ENCODE measurements around the gene INO80. TPM values are rescaled to one million over a fixed set of nuclear protein-coding genes. Genes with fewer than 3 reads are reported as not detected.
"Not testable (repeated sequence)": the region's sequence is repeated elsewhere in the genome, so short reads cannot be mapped to it uniquely, and the experiment has no call there.

The INO80 gene
- total RNA-seq, 1 donor from 2014 or later, result 39.2 TPM

- intact Hi-C loops (cut with micrococcal nuclease), result no loop called here
- H3K27me3 Mint-ChIP-seq (ENCODE audit: insufficient read depth), result no peaks in the 10 kb centered on the region
- H3K36me3 Mint-ChIP-seq (ENCODE audit: low read depth), result peaks cover 18% of the 10 kb centered on the region
- H3K4me1 Mint-ChIP-seq (ENCODE audit: low read depth), result peaks cover 12% of the 10 kb centered on the region
- no peak overlapping the region for H3K27ac Mint-ChIP-seq
- H3K9me3 Mint-ChIP-seq, result no peaks in the 10 kb centered on the region
- DNase-seq (ENCODE audit: low spot score), result no peak
- H3K4me3 Mint-ChIP-seq, result no peak overlapping the region
Measured at GRCh38 chr15:41104234-41104633, 11.8 kb downstream of the INO80 start.

DNA sequence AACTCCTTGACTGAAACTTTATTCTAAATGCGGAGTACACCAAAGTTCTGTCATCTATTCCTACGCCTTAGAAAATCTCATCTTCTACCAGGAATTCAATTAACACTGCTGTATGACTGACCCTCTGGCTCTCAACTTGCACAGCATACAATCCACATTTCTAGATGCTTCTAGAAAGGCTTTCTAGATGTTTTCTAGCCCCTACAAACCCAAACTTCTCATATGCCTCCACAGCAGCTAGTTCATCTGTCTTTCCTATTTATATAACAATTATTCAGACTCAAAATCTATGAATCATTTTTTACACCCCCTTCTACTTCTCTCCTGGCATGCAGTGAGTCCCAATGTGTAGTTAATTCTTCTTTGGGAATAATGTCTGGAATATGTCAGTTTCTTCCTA, 13.2 kb downstream of the INO80 start:
- H3K4me3 Mint-ChIP-seq, result no peak overlapping the region
- H3K27ac Mint-ChIP-seq, result no peak overlapping the region
- DNase-seq (ENCODE audit: low spot score), result no peak
- no peaks in the 10 kb centered on the region for H3K9me3 Mint-ChIP-seq
- peaks cover 10% of the 10 kb centered on the region for H3K36me3 Mint-ChIP-seq (ENCODE audit: low read depth)
- intact Hi-C loops (cut with micrococcal nuclease), result no loop called here
- H3K4me1 Mint-ChIP-seq (ENCODE audit: low read depth), result peaks cover 12% of the 10 kb centered on the region
- H3K27me3 Mint-ChIP-seq (ENCODE audit: insufficient read depth), result no peaks in the 10 kb centered on the region

DNA sequence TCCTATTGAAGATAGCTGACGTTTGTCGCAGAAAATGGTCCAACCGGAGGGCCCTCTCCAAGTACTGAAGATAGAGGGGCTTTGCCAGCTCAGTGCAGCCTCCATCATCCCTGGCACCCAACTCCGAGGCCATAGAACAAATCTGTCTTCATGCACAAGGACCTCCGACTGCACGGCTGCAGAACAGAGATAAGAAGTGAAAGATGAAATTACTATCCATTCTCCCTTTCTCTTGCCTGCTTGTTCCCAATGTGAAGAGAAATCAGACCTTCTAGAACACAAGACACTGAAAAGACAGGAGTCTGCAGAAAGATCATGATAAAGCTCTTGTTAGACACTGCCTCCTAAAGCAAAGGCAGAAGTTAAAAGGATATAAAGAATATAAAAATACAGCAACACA, 19.9 kb downstream of the INO80 start:
- no peak overlapping the region for H3K27ac Mint-ChIP-seq
- no peaks in the 10 kb centered on the region for H3K9me3 Mint-ChIP-seq
- no peak overlapping the region for H3K4me3 Mint-ChIP-seq
- no peak for DNase-seq (ENCODE audit: low spot score)
- H3K36me3 Mint-ChIP-seq (ENCODE audit: low read depth), result peaks cover 31% of the 10 kb centered on the region
- intact Hi-C loops (cut with micrococcal nuclease), result no loop called here
- no peaks in the 10 kb centered on the region for H3K27me3 Mint-ChIP-seq (ENCODE audit: insufficient read depth)
- H3K4me1 Mint-ChIP-seq (ENCODE audit: low read depth), result peaks cover 8% of the 10 kb centered on the region

- H3K4me3 Mint-ChIP-seq, result no peak overlapping the region
- peaks cover 25% of the 10 kb centered on the region for H3K4me1 Mint-ChIP-seq (ENCODE audit: low read depth)
- no peaks in the 10 kb centered on the region for H3K9me3 Mint-ChIP-seq
- intact Hi-C loops (cut with micrococcal nuclease), result loop anchor here (5.0 kb wide), 1 partner anchor 97 kb away; no protein-coding TSS in a partner anchor
- no peaks in the 10 kb centered on the region for H3K27me3 Mint-ChIP-seq (ENCODE audit: insufficient read depth)
- no peak overlapping the region for H3K27ac Mint-ChIP-seq
- no peak for DNase-seq (ENCODE audit: low spot score)
- peaks cover 43% of the 10 kb centered on the region for H3K36me3 Mint-ChIP-seq (ENCODE audit: low read depth)
Measured at GRCh38 chr15:41085029-41085428, 31.1 kb downstream of the INO80 start.

GRCh38 chr15:41080144-41080543, 35.9 kb downstream of the INO80 start:
- intact Hi-C loops (cut with micrococcal nuclease), result no loop called here
- Mint-ChIP-seq H3K36me3 (ENCODE audit: low read depth) (peaks cover 38% of the 10 kb centered on the region), H3K9me3 (no peaks in the 10 kb centered on the region), H3K27ac (no peak overlapping the region), H3K4me3 (no peak overlapping the region), H3K4me1 (ENCODE audit: low read depth) (no peaks in the 10 kb centered on the region), H3K27me3 (ENCODE audit: insufficient read depth) (no peaks in the 10 kb centered on the region)
- DNase-seq (ENCODE audit: low spot score), result no peak

DNA sequence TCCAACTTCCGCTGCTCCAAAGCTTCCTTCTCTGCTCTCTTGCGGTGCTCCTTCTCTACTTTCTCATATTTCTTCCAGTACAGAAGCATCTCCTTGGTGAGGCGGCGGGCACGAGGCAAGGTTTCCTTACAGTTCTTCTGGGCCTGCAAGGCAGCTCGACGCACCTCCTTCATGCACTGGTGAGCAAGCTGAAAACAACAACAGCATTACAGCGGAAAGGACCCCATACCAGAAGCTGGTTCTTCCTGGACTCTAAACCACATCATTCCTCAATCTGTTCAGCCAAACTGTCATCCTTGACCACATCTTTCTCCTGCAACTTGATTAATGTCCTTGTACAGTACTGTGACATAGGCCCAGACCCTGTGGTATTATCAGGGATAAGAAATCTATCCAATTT, 36.4 kb downstream of the INO80 start:
- Mint-ChIP-seq H3K27ac (no peak overlapping the region), H3K9me3 (no peaks in the 10 kb centered on the region), H3K4me3 (no peak overlapping the region), H3K36me3 (ENCODE audit: low read depth) (peaks cover 39% of the 10 kb centered on the region), H3K4me1 (ENCODE audit: low read depth) (no peaks in the 10 kb centered on the region), H3K27me3 (ENCODE audit: insufficient read depth) (no peaks in the 10 kb centered on the region)
- intact Hi-C loops (cut with micrococcal nuclease), result no loop called here
- no peak for DNase-seq (ENCODE audit: low spot score)

DNA sequence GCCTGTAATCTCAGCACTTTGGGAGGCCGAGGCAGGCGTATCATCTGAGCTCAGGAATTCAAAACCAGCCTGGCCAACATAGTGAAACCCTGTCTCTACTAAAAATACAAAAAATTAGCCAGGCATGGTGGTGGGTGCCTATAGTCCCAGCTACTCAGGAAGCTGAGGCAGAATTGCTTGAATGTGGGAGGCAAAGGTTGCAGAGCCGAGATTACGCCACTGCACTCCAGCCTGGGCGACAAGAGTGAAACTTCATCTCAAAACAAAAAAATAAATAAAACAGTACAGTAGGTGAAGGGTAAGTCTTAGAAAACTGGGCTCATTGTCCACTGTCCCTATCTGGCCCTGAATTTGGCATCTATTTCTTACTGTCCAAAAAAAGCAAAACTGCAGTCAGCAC, 37.2 kb downstream of the INO80 start:
- intact Hi-C loops (cut with micrococcal nuclease); H3K9me3 Mint-ChIP-seq; H3K27me3 Mint-ChIP-seq (ENCODE audit: insufficient read depth); H3K4me1 Mint-ChIP-seq (ENCODE audit: low read depth); H3K4me3 Mint-ChIP-seq; DNase-seq (ENCODE audit: low spot score); H3K27ac Mint-ChIP-seq: not testable (repeated sequence)
- H3K36me3 Mint-ChIP-seq (ENCODE audit: low read depth), result peaks cover 41% of the 10 kb centered on the region

DNA sequence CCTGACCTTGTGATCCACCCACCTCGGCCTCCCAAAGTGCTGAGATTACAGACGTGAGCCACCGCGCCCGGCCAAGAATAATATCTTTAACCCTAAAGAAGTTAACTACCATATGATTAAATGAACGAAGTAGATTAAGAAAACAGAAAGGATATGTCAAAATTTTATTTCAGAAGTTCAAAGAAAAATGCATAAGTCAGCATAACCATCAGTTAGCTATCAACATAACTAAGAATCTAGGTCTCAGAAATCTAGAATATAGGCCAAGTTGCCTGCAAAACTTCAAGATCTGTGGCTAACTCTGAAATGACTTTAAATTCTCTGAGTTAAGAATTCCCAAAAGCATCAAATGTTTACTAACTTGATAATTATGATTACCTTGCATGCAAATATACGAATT, 38.0 kb downstream of the INO80 start:
- Mint-ChIP-seq H3K9me3 (no peaks in the 10 kb centered on the region), H3K27ac (no peak overlapping the region), H3K4me1 (ENCODE audit: low read depth) (no peaks in the 10 kb centered on the region), H3K36me3 (ENCODE audit: low read depth) (peaks cover 40% of the 10 kb centered on the region), H3K4me3 (no peak overlapping the region), H3K27me3 (ENCODE audit: insufficient read depth) (no peaks in the 10 kb centered on the region)
- intact Hi-C loops (cut with micrococcal nuclease), result no loop called here
- DNase-seq (ENCODE audit: low spot score), result no peak

DNA sequence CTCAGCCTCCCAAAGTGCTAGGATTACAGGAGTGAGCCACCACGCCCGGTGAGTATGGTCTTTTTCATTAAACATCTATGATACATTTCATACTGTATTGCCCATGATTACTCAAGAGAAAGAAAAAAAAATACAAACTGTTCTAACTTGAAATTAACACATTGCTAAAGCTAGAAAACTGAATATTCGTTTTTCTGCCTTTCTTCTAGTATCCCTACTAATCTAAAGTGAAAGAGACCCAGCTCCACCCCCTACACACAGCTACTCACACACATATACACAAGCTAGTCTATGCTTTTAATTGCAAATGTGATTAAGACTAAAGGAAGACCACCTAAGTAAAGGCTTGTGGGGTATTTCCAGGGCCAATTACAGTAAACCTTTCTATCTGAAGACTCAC, 43.1 kb downstream of the INO80 start:
- DNase-seq (ENCODE audit: low spot score), result no peak
- H3K27me3 Mint-ChIP-seq (ENCODE audit: insufficient read depth), result no peaks in the 10 kb centered on the region
- no peak overlapping the region for H3K27ac Mint-ChIP-seq
- no peaks in the 10 kb centered on the region for H3K9me3 Mint-ChIP-seq
- H3K4me1 Mint-ChIP-seq (ENCODE audit: low read depth), result no peaks in the 10 kb centered on the region
- peaks cover 39% of the 10 kb centered on the region for H3K36me3 Mint-ChIP-seq (ENCODE audit: low read depth)
- intact Hi-C loops (cut with micrococcal nuclease), result no loop called here
- no peak overlapping the region for H3K4me3 Mint-ChIP-seq

DNA sequence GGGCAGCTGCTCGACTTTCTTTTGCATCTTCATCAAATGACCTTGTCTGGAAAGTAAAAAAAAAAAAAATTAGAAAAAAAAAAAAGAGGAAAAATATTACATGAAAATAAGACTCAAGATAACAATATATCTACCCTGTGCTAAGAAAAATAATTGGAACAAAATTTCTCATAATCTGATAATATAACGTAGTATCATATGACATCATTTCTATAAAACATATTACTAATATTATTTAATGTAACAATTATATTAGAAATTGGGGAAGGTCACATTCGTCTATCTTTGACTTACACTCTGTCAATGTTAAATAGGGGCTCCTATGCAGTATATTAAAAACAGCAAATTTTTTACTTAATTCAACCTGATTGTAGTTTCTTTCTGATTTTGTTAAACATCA, 44.1 kb downstream of the INO80 start:
- intact Hi-C loops (cut with micrococcal nuclease), result no loop called here
- Mint-ChIP-seq H3K27me3 (ENCODE audit: insufficient read depth) (no peaks in the 10 kb centered on the region), H3K27ac (no peak overlapping the region), H3K4me1 (ENCODE audit: low read depth) (peaks cover 6% of the 10 kb centered on the region), H3K36me3 (ENCODE audit: low read depth) (peaks cover 41% of the 10 kb centered on the region), H3K4me3 (no peak overlapping the region), H3K9me3 (no peaks in the 10 kb centered on the region)
- DNase-seq (ENCODE audit: low spot score), result no peak

DNA sequence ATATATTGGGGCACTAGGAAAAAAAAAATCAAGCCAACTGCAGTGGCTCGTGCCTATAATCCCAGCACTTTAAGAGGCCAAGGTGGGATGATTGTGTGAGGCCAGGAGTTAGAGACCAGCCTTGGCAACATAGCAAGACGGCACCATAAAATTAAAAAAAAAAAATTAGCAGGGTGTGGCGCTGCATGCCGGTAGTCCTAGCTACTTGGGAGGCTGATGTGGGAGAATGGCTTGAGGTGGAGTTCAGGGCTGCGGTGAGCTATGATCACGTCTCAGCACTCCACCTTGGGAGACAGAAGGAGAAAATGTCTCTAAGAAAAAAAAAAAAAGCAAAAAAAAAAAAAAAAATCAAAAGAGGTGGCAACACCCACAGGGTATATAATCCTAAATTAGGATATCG, 49.6 kb downstream of the INO80 start:
- H3K9me3 Mint-ChIP-seq, result peaks cover 12% of the 10 kb centered on the region
- no peak for DNase-seq (ENCODE audit: low spot score)
- peaks cover 57% of the 10 kb centered on the region for H3K36me3 Mint-ChIP-seq (ENCODE audit: low read depth)
- intact Hi-C loops (cut with micrococcal nuclease), result no loop called here
- peaks cover 6% of the 10 kb centered on the region for H3K4me1 Mint-ChIP-seq (ENCODE audit: low read depth)
- no peaks in the 10 kb centered on the region for H3K27me3 Mint-ChIP-seq (ENCODE audit: insufficient read depth)
- H3K27ac Mint-ChIP-seq, result no peak overlapping the region
- H3K4me3 Mint-ChIP-seq, result no peak overlapping the region

DNA sequence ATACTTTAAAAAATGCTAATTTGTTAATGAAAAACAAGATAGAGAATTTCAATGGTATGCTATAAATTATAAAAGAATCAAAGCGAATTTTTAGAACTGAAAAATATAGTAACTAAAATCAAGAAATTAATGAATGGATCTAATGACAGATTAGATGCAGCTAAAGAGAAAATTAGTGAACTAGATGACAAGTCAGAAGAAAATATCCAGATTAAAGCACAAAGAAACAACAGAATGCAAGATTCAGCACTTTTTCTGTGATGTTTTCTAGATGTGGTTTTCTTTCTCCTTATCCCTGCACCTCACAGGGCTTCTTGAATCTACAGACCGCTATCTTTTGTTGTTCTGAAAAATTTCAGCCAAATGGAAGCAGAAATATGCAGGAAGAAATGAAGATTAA, 54.4 kb downstream of the INO80 start:
- intact Hi-C loops (cut with micrococcal nuclease), result no loop called here
- Mint-ChIP-seq H3K27me3 (ENCODE audit: insufficient read depth) (no peaks in the 10 kb centered on the region), H3K4me1 (ENCODE audit: low read depth) (no peaks in the 10 kb centered on the region), H3K36me3 (ENCODE audit: low read depth) (peaks cover 55% of the 10 kb centered on the region), H3K9me3 (peaks cover 16% of the 10 kb centered on the region), H3K27ac (no peak overlapping the region), H3K4me3 (no peak overlapping the region)
- no peak for DNase-seq (ENCODE audit: low spot score)

- Mint-ChIP-seq H3K27ac (no peak overlapping the region), H3K27me3 (ENCODE audit: insufficient read depth) (no peaks in the 10 kb centered on the region), H3K9me3 (peaks cover 16% of the 10 kb centered on the region), H3K36me3 (ENCODE audit: low read depth) (peaks cover 61% of the 10 kb centered on the region), H3K4me3 (no peak overlapping the region), H3K4me1 (ENCODE audit: low read depth) (no peaks in the 10 kb centered on the region)
- intact Hi-C loops (cut with micrococcal nuclease), result no loop called here
- no peak for DNase-seq (ENCODE audit: low spot score)
Measured at GRCh38 chr15:41060505-41060904, 55.6 kb downstream of the INO80 start.

DNA sequence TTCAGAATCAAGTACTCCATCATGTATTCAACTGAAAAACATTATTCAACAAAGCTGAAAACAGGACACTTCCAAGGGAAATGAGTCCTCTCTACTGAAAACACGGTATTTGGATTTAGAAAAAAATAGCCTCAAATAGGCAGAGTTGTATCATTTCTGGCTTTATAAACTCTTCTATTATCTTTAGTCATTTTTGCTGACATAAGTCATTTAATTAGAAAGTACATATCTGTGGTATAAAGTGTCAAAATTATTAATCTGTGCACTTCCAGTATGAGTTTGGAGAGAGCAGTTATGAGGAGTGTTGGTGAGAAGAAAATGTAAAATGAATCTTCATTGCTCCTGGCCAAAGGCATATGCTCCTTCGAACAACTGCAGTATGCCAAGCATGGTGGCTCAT, 59.3 kb downstream of the INO80 start:
- peaks cover 6% of the 10 kb centered on the region for H3K9me3 Mint-ChIP-seq
- H3K27me3 Mint-ChIP-seq (ENCODE audit: insufficient read depth), result no peaks in the 10 kb centered on the region
- H3K4me1 Mint-ChIP-seq (ENCODE audit: low read depth), result no peaks in the 10 kb centered on the region
- peaks cover 51% of the 10 kb centered on the region for H3K36me3 Mint-ChIP-seq (ENCODE audit: low read depth)
- no peak overlapping the region for H3K4me3 Mint-ChIP-seq
- intact Hi-C loops (cut with micrococcal nuclease), result no loop called here
- no peak for DNase-seq (ENCODE audit: low spot score)
- H3K27ac Mint-ChIP-seq, result no peak overlapping the region

Measured in activated T-helper 1 cell treated with anti-CD3 and anti-CD28 coated beads, Interleukin-12 subunit alpha, Interleukin-12 subunit beta, Interleukin-2, Interleukin-4 antibody, amounts not matched to agents 30 ng/mL and 10 ng/mL and 1 ng/mL, durations not matched to agents 14 hours and 24 hours and 36 hours (primary cell).